ENCODE results near the gene LAIR1.

- TF ChIP-seq CTCF (IDR thresholded peaks at IDR 0.05), result no peak
- no peak for TF ChIP-seq POLR2AphosphoS5 (IDR thresholded peaks at IDR 0.05)
Measured at GRCh38 chr19:54389553-54389952, 24.8 kb upstream of the LAIR1 start.
